Activated CD4-positive, alpha-beta T cell treated with anti-CD3 and anti-CD28 coated beads, Interleukin-2, amount 50 U/mL, for 24 hours (primary cell): ENCODE results near the gene MGLL.
A peak's percentile ranks its signal among the peaks of the same experiment; 100 is the strongest.

Source experiments
- DNase-seq, 2 donors: peaks; one replicate each; pipeline ENCODE4 v3.0.0-alpha.2; 2020; ENCODE audit warnings: low read depth in 1 of 2, low spot score in 1 of 2

The MGLL gene

DNA sequence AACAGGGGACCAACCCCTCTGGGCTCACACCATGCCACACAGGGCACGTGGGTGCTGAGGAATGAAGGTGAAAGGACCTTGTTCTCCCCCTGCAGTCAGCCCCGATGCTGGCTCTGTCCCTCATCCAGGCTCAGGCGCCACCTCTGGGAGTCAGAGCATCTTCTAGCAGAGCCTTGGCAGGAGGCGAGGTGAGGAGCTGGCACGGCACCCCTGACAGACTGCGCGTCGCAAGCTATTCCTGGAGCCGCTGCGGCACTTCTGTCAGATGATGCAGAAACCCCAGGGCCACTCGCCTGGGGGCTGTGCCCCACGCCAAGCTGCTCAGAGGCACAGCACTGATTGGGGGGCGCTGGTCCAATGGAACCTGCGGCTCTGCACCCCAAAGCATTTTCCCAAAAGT, 62.0 kb downstream of the MGLL start:
- DNase-seq, result no peak

DNA sequence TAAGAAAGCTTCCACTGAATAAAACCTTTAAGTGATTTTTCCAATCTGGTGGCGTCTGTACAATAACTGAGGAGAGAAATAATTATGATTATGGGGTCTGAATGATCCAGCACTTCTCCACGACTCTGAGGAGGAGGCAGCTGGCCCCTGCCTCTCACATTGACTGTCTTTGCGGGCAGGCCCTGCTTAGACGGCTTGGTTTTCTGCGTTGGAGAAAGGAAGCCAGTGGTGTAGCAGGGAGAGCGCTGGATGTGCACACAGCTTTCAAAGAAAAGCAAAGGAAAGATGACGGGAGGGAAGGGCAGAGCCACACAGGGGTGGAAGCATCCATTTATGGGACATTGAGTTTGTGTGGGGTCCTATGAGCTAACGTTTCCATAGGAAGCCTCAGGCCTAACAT, 62.5 kb downstream of the MGLL start:
- DNase-seq, result no peak

DNA sequence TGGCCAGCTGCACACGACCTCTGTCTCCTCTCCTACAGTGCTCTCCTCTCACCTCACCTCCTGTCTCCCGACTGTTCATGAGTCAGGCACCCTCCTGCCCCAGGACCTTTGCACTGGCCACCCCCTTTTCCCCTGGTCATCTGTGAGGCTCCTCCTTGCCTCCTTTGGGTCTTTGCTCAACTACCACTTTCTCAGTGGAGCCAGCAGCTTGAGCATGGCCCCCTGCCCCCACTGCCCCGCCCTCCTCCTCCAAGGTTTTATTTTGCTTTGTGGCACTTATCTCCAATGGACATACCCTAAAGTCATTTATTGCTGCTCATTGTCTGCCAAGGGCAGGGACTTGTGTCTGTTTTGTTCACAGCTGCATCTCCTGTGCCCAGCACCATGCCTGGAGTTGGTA, 64.3 kb downstream of the MGLL start:
- no peak for DNase-seq

DNA sequence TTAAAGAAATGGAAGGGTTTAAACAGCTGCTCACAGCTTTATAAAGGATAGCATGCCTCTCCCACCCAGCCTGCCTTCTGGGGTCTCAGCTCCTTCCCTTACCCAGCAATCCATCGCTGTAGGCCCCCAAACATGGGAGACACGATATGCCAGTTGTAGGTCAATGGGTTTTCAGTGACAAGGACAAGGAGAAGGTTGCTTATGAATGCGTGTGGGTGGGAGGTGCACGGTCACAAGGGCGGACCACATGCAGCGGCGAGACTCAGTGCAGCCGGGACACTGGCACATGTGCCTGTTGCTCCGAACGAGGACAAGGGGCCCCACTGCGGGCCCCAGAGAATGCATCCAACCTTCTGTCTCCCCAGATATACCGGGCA, 67.0 kb downstream of the MGLL start:
- DNase-seq, result no peak

DNA sequence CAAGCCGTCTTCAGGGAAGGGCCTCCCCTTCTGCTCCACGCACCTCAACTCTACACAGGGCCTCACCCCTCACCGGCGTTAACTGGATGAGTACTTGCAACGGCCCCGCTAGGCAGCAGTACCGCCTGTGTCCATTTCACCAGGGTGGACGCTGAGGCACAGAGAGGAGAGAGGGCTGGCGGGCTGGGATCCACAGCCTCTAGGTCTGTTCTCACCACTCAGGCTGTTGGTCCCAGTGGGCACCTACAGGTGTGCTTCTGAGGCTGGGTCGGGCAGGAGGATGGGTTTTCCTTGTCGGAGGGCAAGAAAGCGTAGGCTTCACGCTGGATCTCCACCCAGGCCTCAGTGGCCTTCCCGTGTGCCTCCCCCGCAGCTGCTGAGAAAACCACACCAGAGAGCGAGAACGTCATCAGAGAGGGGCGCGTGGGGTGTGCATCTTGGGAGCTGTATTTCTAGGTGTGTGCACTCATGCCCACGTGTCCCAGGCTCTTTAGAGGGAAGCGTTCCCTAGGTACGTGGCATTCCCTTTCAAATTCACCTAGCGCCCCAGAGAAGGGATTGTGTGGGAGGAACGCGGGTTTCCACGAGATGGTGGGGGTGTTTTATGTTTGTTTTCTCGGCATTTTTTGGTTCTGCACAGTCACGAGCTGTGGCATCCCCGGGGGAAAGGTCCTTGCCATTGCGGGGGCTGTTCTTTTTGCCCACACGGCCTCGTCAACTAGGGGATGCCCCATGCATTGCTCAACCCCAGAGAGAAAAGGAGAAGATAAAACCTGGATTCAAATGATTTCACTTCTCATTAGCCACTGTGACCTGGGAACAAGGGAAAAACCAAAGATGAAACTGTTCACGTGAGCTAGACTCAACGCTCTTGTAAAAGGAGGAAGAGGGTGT, 67.7 kb downstream of the MGLL start:
- peak in 1 of 2 donors; percentile 16 for DNase-seq

DNA sequence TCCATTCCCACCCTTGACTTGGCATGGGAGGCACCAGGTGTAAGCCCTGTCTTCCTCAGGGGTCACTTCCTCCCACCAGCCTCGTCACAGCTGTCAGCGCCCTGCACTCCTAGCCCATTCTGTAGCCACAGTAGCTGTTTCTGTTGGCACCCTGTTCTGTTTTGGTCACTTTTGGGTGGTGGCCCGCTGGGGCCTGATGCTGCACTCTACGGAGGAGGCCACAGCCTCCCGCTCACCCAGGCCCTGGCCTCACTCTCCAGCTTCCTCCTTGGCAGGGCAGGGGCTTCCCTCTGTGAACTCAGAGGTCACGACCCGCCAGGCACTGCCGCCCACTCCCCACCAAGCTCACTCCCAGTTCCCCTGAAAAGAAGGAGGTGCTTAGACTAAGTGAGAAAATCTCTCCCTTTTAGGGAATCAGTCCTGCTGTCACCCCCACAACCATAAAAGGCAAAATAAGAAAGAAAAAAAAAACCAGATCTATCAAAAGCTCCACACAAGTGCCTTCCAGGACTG, 68.4 kb downstream of the MGLL start:
- no peak for DNase-seq

DNA sequence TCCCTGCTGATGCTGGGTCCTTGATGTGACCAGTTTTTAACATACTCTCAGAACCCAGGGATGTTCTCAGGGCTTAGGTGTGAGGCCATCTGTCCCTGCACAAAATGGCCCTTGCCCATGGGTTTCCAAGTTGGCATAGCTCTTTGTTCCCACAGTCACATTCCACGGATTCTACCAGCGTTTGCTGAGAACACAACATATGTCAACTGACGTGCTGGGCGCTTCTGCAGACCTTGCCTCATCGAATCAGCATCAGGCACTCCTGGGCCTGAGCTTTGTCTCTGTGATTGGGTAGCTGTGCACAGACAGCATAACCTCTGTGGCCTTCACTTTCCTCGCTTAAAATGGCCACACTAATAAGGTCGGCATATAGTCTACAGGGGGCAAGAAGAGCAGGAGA, 69.0 kb downstream of the MGLL start:
- DNase-seq, result no peak

DNA sequence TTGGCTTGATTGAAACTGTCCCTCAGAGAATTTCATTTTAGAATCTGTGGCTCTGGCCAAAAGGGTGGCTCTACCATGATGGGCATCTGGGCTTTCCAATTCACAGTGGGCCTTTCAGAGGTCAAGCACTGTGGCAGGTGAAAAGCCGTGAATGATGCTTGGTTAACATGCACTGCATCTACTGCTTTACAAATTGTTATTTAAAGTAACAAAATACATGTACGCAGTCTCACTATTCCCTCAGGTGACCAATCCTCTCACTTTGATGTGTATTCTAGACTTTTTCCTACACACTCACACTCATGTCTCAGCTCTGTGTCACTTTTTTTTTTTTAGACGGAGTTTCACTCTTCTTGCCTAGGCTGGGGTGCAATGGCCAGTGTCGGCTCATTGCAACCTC, 70.5 kb downstream of the MGLL start:
- DNase-seq, result no peak

DNA sequence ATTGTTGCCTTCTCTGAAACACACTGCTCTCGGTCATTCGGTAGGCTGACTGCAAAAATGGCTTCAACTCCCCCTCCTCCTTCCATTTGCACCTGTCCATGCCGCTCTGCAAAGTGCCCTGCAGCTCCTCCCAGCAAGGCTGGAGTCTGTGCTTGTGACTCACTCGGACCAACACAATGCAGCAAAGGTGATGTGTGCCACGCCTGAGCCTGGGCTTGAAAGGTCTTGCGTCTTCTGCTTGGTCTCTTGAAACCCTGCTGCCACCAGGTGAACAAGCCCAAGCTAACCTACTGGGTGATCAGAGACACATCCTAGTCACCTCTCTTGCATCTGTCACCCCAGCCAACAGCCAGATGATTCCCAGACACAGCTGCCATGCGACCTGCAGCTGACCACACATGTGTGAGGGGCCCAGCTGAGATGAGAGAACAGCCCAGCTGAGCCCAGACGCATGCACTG, 71.1 kb downstream of the MGLL start:
- DNase-seq, result no peak

DNA sequence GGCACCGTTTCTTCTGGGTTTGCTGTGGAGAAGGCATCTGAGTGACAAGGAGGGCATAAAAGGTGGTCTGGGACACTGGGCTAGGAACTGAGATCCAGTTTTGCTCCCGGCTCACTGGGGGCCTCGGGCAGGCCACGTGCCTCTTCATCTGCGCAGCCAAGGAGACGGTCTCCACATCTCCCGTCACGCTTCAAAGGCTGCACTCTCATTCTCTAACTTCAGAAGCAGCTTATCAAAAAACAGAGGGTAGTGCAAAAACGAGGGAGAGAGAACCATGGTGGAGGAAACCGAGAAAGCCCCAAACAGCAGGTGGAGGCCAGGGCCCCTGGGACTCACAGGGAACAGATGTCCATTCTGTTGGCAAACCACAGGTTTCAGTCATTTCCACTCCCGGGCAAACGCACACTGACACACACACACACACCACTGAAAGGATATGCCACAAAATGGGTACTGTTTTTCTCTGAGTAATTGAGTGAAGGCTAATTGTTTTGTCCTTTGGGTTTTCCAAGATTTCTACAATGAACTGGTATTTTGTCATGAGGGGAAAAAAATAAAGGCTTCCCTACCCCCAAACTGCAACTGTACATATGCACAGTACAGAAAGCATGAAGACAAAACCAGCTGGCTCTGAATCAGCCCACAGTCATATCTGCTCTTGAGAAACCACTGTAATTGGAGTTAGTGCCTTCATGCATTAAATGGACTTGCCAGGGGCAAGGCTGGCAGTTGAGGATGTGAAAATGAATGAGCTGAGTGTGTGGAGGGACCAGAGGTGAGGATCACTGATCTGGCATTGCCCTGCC, 71.9 kb downstream of the MGLL start:
- no peak for DNase-seq

DNA sequence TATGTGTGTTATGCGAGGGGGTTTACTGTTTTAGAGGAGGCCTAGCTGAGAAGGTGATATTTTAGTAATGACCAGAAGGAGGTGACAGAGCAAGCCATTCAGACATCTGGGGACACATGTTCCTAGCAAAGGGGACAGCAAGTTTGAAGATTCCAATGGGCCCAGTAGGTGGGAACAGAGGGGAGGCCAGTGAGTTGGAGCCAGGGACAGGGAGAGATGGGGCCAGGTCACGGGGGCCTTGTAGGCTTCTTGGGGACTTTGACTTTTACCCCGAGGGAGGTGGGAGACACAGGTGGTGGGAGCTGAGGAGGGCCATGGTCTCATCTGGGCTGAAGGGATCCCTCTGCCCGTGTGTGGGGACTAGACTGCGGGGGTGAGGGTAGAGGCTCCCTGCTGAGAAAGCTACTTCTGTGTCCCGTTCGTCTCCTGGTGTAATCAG, 72.5 kb downstream of the MGLL start:
- no peak for DNase-seq

DNA sequence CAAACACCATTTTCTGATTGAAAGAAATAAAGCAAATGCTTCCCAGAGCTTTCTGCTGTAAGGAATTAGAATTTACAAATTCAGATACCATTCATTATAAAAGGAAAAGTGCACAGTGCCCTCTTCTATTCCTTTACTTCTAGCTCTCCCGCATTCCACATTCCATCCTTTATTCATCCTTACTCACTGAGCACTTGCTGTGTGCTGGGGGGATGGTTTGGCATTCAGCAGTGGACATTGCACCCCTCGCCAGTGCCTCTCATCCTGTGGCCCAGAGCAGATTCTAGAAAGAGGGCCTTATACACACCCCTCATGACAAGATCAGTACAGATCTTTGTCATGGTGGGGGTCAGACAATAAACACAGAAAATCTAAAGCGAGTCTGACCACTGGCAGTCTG, 73.0 kb downstream of the MGLL start:
- no peak for DNase-seq

DNA sequence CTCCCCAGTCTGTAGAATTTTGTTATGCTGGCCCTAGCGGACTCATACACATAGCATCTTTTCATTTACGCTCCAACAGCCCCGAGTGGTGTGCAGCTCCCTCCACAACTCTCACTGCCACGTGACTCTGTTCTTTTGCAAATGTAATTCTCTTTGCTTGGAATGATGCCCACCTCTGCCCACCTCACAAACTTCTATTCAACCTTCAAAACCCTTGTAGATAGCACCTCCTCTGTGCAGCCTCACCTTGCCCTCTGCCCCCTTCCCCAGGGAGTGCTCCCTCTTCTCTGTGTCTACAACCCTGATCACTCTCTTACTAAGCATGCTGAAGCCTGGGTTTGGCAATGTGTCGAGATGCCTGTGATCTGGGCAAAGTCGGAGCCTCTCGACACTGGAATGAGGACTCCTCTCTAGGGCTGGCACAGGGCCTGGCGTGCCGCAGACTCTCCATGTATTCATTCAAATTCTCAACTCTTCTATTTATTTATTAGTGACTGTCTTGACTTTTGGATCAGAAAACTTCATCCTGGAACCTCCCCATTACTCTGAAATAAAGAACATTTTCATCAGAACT, 73.5 kb downstream of the MGLL start:
- DNase-seq, result no peak

DNA sequence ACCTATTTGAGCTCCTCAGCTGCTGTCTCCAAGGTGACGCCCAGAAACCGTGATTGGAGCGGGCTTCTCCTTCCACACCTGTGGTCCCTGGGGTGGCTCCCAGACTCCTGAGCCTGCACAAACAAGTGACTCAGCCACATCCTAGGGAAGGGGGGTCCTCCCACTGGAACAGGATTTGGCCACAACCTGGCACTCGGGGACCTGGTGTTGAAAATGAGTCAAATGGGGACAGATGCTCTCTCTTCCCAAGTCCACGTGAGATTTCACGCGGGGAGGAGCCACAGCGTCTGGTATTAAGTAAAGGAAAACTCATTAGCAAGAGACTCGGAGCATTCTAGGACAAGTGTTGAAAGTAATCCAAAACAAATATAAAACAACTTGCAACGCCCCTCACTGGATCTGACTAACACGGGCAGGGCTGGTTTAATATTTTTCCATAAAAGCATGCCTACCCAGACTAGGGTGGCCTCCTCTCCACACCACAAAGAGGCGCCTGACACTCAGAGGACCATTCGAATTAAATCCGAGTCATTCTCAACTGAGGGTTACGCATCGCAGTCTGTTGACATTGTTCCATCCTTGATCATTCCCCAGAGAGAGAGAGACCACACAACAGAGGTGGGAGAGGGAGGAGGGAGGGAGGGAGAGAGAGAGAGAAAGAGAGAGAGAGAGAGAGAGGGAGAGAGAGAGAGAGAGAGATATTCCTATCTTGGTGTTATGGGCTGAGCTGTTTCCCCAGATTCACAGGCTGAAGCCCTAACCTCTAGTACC, 74.4 kb downstream of the MGLL start:
- no peak for DNase-seq

DNA sequence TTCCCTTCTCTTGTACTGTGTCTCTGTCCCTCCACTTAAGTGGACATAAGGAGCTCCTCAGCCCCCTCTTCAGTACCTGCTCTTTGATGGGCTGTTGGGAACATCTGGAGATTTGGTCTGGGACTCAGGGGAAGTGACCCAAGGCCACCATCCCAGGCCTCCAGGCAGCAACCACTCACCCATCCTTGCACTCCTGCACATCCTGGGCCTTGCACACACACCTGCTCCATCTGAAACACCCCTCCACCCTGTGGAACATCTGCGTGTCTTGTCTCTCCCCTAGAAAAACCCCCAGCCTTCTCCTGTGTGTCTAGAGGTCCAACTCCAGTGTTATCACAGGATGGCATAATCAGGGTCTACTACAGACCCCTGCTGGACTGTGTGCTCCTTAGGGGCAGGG, 75.2 kb downstream of the MGLL start:
- no peak for DNase-seq

DNA sequence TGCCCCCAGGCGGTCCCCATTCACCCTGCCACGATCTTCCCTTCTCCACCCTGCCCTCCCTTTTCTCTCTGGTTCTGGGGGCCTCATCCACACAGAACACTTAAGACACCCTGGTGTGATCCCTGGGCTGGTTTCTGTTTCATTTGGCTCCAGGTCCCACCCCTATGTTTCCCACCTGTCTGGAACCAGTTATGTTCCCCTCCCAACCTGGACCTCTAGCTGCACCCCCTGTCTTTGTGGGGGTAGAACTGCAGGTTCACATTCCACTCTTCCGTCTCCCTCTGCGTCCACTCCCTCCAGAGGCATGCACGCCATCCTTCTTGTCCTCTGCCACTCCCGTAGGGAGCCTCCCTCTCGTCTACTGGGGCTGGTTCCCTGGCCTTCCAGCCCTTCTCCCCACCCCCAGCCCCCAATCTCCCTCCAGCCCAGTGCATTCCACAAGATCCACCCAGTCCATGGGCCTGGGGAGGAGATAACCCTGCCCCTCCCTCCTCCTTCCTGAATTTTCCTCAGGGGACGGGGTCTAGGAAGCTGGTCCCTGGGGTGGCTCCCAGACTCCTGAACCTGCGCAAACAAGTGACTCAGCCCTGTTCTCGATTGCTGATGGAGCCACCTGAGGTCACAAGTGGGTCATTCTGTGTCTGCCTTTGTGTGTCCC, 75.8 kb downstream of the MGLL start:
- DNase-seq, result no peak

DNA sequence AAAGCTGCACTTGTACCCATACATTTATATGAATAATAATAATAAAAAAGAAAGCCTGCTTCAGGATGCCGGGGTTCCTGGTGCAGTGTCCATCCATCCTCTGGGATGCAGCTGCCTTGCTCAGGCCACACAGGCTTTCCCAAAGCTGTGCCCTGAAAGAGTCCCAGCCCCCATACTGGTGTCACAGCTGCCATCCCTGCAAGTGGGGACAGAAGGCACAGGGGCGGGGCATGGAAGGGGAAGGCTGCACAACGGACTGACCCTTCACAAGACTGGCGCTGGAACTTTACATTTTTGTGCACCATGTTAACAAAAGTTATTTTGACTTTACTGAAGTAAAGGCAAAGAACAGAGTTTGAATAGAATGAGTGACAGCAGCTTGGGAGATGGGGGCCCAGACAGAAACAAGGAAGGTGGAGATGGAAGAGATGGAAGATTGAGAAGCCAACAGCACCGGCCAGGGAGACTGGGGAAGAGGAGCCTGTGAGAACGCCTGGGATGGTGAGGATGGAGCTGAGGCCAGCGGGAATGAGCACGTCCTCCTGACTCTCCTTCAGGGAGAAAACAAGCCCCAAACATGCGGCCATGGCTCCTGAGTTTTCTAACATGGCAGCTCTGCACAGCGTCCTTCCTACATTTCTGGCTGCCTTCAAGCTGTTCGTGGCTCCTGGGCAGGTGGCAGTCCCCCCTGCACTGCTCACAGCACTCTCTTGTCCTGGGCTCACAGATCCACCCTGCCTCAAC, 76.5 kb downstream of the MGLL start:
- DNase-seq, result no peak

DNA sequence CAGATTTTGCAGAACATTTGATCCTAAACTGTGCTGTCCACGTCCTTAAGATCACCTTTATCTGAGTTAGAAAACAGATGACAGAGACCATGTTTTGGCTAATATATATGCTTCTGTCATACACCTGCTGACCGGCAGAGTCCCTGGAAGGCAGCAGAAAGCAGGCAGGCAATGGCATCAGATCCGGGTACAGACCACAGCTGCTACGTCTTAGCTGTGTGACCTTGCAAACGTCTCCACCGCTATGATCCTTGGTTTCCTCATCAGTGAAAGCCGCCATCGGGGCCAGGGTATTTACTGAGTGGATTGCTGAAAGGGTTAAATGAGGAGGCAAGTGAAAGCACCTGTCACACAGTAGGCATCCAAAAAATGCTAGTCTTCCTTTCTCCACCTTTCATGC, 77.4 kb downstream of the MGLL start:
- DNase-seq, result no peak

DNA sequence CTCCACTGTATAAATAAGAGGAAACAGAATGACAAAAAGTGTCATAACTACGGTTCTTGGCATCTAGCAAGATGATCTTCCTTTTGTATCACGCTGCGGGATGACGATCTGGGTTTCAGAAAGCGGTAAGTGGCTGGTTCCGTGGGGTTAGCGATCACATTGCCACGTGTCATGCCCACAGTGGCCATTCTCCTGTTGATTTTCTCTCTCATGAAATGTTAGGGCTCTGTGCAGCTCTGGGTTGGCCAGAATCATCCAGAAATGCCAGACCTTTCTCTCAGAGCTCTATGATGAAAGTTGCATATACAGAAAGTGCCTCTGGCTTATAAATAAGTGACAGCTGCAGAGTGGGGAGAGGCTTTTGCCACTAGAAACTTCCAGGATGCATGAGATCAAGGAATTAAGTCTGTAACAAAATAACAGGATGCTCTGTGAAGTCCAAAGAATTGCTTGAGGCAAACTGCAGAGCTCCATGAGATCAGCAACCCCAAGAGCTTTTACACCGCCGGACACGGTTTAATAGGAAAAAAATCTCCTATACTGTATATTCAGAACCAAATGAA, 78.0 kb downstream of the MGLL start:
- DNase-seq, result no peak
